ENCODE results near the gene PSTPIP1. TPM values are rescaled to one million over a fixed set of nuclear protein-coding genes. Genes with fewer than 3 reads are reported as not detected.

PSTPIP1 gene
- total RNA-seq, 6 experiments from 2014 or later, result 1.2 to 4.9 (median 2.2) TPM

DNA sequence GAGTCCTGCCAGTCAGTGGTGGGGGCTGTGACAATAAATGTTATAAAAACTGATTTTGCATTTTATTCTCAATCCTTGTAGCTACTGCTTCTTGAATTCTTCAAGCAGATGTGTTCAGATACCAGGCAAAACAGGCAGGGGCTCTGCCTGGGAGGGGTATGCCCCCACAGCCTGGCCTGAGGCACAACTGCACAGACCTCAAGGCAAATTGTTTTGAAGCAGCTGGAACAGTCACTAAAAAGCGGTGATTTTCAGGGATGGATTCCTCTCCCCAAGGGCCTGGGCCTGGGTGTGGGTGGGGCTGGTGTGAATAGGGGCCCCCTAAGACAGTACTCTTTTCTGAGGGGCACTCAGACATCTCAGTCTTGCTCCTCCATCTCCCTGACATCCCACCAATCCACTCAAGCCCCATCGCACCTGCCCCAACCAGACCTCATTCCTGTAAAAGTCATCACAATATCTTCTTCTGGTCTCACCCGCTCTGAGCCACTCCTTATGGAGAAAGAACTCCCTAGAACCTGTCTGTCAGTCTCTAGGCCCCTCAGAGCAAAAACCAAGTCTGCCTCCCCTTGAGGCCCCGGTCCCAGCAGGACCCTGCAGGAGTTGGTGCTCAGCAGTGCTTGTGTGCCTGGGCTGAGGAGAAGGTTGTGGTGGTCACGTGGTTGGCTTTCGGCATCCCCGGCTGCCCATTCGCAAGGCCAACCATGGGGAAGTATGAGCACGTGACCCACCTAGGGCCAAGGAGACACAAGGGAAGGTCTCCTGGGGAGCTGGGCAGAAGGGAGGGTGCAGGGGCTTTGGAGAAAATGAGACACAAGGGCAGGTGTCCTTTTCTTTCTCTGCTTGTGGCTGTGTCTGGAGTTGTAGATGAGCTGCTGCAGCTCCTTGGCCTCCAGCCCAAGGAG lies 2.9 kb upstream of the PSTPIP1 start:
- DNase-seq (peak; percentile 51 to 62 (median 57)), ATAC-seq (peak in 1 of 4 donors; percentile 12)
- TF ChIP-seq POLR2A (IDR thresholded peaks at IDR 0.05), result no peak
- TF ChIP-seq, protein P1, sequence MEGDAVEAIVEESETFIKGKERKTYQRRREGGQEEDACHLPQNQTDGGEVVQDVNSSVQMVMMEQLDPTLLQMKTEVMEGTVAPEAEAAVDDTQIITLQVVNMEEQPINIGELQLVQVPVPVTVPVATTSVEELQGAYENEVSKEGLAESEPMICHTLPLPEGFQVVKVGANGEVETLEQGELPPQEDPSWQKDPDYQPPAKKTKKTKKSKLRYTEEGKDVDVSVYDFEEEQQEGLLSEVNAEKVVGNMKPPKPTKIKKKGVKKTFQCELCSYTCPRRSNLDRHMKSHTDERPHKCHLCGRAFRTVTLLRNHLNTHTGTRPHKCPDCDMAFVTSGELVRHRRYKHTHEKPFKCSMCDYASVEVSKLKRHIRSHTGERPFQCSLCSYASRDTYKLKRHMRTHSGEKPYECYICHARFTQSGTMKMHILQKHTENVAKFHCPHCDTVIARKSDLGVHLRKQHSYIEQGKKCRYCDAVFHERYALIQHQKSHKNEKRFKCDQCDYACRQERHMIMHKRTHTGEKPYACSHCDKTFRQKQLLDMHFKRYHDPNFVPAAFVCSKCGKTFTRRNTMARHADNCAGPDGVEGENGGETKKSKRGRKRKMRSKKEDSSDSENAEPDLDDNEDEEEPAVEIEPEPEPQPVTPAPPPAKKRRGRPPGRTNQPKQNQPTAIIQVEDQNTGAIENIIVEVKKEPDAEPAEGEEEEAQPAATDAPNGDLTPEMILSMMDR (IDR thresholded peaks at IDR 0.05), result no peak
- WGBS (ENCODE audit: insufficient coverage, low coverage, low lambda C conversion rate, missing lambda C conversion rate), result 62% methylated on average over 9 of the region's 9 CpGs
- intact Hi-C loops (cut with DNase I), result no loop called here
- Histone ChIP-seq H3K27ac (no peak overlapping the region), H3K36me3 (no peaks in the 10 kb centered on the region), H3K4me1 (no peaks in the 10 kb centered on the region), H3K9me3 (no peaks in the 10 kb centered on the region), H3K27me3 (no peaks in the 10 kb centered on the region), H3K4me3 (no peak overlapping the region)

DNA sequence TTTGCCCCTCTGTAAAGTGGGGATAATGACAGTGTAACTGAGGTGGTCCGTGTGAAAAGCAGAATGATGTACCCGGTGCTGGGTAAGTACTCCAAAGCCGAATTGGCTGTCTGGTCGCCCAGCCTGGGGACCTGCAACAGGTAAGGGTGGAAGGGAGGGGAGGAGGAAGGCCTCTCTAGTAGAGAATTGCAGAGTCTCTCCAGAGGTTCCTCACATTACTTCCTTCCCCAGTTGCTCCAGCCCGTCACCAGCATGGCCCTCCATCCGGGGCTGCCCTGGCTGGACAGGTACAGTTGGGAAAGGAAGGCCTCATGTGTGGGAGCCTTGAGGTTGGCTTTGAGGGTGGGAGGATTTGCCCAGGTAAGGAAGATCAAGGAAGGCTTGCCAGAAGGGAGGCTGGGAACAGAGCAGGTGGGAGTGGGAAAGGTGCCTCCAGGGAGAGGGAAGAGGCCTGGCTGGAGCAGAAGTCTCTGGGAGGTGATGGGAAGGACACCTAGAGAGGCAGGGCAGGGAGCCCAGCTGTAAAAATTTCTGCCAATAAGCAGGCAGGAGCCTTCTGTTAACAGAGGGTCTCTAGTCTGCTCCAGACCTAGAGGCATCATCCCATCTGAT lies 1.7 kb upstream of the PSTPIP1 start:
- WGBS (ENCODE audit: insufficient coverage, low coverage, low lambda C conversion rate, missing lambda C conversion rate), result 80% methylated on average over 6 of the region's 6 CpGs
- H3K27ac ChIP-seq, result no peak overlapping the region
- no peaks in the 10 kb centered on the region for H3K27me3 ChIP-seq
- ATAC-seq (no peak), DNase-seq (peak; percentile 14 to 46 (median 44))
- no peaks in the 10 kb centered on the region for H3K9me3 ChIP-seq
- no peaks in the 10 kb centered on the region for H3K36me3 ChIP-seq
- no peak overlapping the region for H3K4me3 ChIP-seq
- H3K4me1 ChIP-seq, result no peaks in the 10 kb centered on the region
- intact Hi-C loops (cut with DNase I), result no loop called here
- no peak for TF ChIP-seq POLR2A (IDR thresholded peaks at IDR 0.05)
- TF ChIP-seq, protein P1 (IDR thresholded peaks at IDR 0.05), result no peak

DNA sequence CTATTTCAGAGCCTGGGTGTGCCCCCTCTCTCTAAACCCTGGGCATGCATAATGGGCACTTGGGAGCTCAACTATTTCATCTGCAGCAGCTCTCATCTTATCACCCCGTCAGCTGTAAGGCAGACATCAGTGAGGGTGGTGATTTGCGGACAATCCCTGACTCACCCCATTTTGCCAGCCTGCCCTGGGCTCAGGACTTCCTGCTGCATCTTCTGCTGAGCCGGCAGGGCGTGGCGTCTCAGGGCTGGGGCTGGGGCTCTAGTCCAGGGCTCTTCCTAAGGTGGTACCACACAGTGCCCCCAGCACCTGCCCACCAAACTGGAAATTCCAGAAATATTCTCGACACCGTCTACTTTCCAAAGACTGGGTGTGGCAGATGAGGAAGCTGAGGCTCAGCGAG lies 925 bp upstream of the PSTPIP1 start:
- Histone ChIP-seq H3K36me3 (no peaks in the 10 kb centered on the region), H3K9me3 (no peaks in the 10 kb centered on the region), H3K27me3 (no peaks in the 10 kb centered on the region), H3K27ac (no peak overlapping the region), H3K4me1 (no peaks in the 10 kb centered on the region), H3K4me3 (no peak overlapping the region)
- intact Hi-C loops (cut with DNase I), result no loop called here
- ATAC-seq, result peak; percentile 17 to 43 (median 30)
- TF ChIP-seq, protein P1 (IDR thresholded peaks at IDR 0.05), result no peak
- 75% methylated on average over 4 of the region's 8 CpGs for WGBS (ENCODE audit: insufficient coverage, low coverage, low lambda C conversion rate, missing lambda C conversion rate)
- peak; percentile 52 to 70 (median 55) for DNase-seq

DNA sequence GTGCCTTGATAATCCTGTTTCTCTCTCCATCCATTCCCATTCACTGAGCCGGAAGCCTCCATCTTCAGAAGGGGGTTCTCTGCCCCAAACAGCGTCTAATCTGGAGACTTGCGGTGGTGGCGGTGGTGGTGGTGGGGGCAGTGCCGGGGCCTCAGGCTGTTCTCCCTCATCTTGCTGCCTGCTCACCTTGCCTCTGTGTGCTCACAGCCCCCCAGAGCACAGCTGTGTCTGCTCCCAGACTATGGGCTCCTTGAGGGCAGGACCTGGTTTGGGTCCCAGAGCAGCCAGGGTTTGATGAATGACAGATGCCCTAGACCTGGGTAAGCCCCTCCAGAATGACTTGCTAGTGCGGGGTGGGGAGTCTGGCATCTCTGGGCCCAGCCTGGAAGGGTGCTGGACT lies 430 bp upstream of the PSTPIP1 start:
- peak overlapping the region in 2 of 3 donors; percentile 33 to 43 for H3K27ac ChIP-seq
- TF ChIP-seq POLR2A (IDR thresholded peaks at IDR 0.05), result no peak
- TF ChIP-seq, protein P1 (IDR thresholded peaks at IDR 0.05), result no peak
- peak in 2 of 3 donors; percentile 14 to 48 for DNase-seq

More for the DNA sequence above, 430 bp upstream of the PSTPIP1 start:
- no peaks in the 10 kb centered on the region for H3K9me3 ChIP-seq
- intact Hi-C loops (cut with DNase I), result no loop called here
- H3K4me1 ChIP-seq, result no peaks in the 10 kb centered on the region
- ATAC-seq, result no peak
- H3K4me3 ChIP-seq, result no peak overlapping the region
- no peaks in the 10 kb centered on the region for H3K36me3 ChIP-seq
- H3K27me3 ChIP-seq, result no peaks in the 10 kb centered on the region
- WGBS (ENCODE audit: insufficient coverage, low coverage, low lambda C conversion rate, missing lambda C conversion rate), result 78% methylated on average over 4 of the region's 6 CpGs

All from right lobe of liver (tissue), 6 donors.